K562 (cell line): ENCODE data around the gene TMEM181. TPM values are rescaled to one million over a fixed set of nuclear protein-coding genes. Genes with fewer than 3 reads are reported as not detected.
A peak's percentile ranks its signal among the peaks of the same experiment; 100 is the strongest.

Experiments used
- CBX8 ChIP-seq: fragments of 200-600 bp; sonication (generic); IDR thresholded peaks from 2 replicates; pipeline ENCODE4 v1.6.1; 2012; ENCODE audit warnings: borderline replicate concordance, mixed run types, low read depth, mild to moderate bottlenecking, moderate library complexity, mixed read lengths, low read length, control low read depth, inconsistent platforms; ENCODE audit not compliant: poor library complexity, severe bottlenecking; ENCODE audit errors: extremely low read depth
- COPS2 ChIP-seq: fragments of 450-650 bp; conservative IDR thresholded peaks from 2 replicates; pipeline ENCODE4 v1.6.1; 2016; ENCODE audit warnings: mild to moderate bottlenecking, moderate library complexity
- EGR1 ChIP-seq: fragments of 450-650 bp; conservative IDR thresholded peaks from 2 replicates; pipeline ENCODE4 v1.6.1; 2017; ENCODE audit warnings: mild to moderate bottlenecking
- HDAC6 ChIP-seq: IDR thresholded peaks from 2 replicates; pipeline ENCODE4 v1.6.1; 2012; ENCODE audit warnings: low read depth, mild to moderate bottlenecking, control low read depth, inconsistent platforms, low read length, moderate library complexity
- HLTF ChIP-seq: fragments of 450-650 bp; IDR thresholded peaks from 2 replicates; pipeline ENCODE4 v1.6.1; 2016
- JUN ChIP-seq, 2 experiments: sonication (generic) in 1 of 2; formaldehyde crosslinking in 1 of 2; IDR thresholded peaks; 2 replicates each; pipeline versions ENCODE4 v1.6.1 to v1.8.0; 2012 to 2022; ENCODE audit warnings: borderline replicate concordance in 2 of 2, mild to moderate bottlenecking in 2 of 2, improper control_type of control experiment in 1 of 2, low read depth in 1 of 2, low read length in 1 of 2, missing genetic modification reagents in 1 of 2
- PML ChIP-seq: IDR thresholded peaks from 2 replicates; pipeline ENCODE4 v1.6.1; 2012; ENCODE audit warnings: low read length, inconsistent platforms
- POLR2B ChIP-seq: fragments of 450-650 bp; IDR thresholded peaks from 2 replicates; pipeline ENCODE4 v1.6.1; 2018; ENCODE audit warnings: low read depth; ENCODE audit not compliant: partially characterized antibody
- PYGO2 ChIP-seq: fragments of 450-650 bp; IDR thresholded peaks from 2 replicates; pipeline ENCODE4 v1.6.1; 2016; ENCODE audit warnings: mild to moderate bottlenecking, missing genetic modification characterization, moderate library complexity, missing compliant biosample characterization
- TEAD1 ChIP-seq, 2 experiments: fragments of 450-650 bp in 1 of 2; sonication (generic) in 1 of 2; formaldehyde crosslinking; IDR thresholded peaks; 2 replicates each; pipeline versions ENCODE4 v1.4.0 to v1.8.0; 2020 to 2022; ENCODE audit warnings: mild to moderate bottlenecking in 2 of 2, missing genetic modification reagents in 1 of 2
- polyA plus RNA-seq, 8 experiments: library from polyadenylated mRNA; depleted of rRNA in 4 of 8; stranded (reverse) in 5 of 8; unstranded in 3 of 8; fragments of >200 nt; fragmentation: Nextera tagmentation in 2 of 8; fragmentation: Illumina TruSeq in 1 of 8; extraction: Ambion mirVana in 2 of 8; extraction: Trizol in 1 of 8; gene quantifications; 2 replicates each; pipeline versions ENCODE4 v1.2.1 to v1.2.3, GENCODE V29; 2011 to 2014; ENCODE audit warnings: inconsistent platforms in 1 of 8, missing spikeins in 1 of 8
- total RNA-seq, 7 experiments: library from RNA; depleted of rRNA in 6 of 7; stranded (reverse); fragments of >200 nt in 6 of 7; fragmentation: Illumina TruSeq in 2 of 7; extraction: Trizol in 2 of 7; gene quantifications; 2 replicates each; pipeline versions ENCODE4 v1.2.1 to v1.2.3, GENCODE V29; 2011 to 2021; ENCODE audit warnings: low replicate concordance in 1 of 7
- TF ChIP-seq, protein P1 (sequence below): fragments of 250-450 bp; sonication (Bioruptor Pico); IDR thresholded peaks from 2 replicates; pipeline ENCODE4 v1.4.0; 2020
- TF ChIP-seq, protein P2 (sequence below): sonication (generic); formaldehyde crosslinking; IDR thresholded peaks from 2 replicates; pipeline ENCODE4 v1.8.1; 2022; ENCODE audit warnings: missing genetic modification reagents
- TF ChIP-seq, protein P3 (sequence below): sonication (generic); formaldehyde crosslinking; IDR thresholded peaks from 2 replicates; pipeline ENCODE4 v1.8.0; 2022; ENCODE audit warnings: mild to moderate bottlenecking, missing genetic modification reagents, borderline replicate concordance
- TF ChIP-seq, protein P4 (sequence below): fragments of 450-650 bp; IDR thresholded peaks from 2 replicates; pipeline ENCODE4 v1.7.0; 2016; ENCODE audit warnings: borderline replicate concordance

The TMEM181 gene
- total and polyA plus RNA-seq, 9 of the 15 experiments (the other 6 are each of a cell fraction or from before 2014, with no cell fraction given): 5.6 to 27.2 (median 19.9) TPM

DNA sequence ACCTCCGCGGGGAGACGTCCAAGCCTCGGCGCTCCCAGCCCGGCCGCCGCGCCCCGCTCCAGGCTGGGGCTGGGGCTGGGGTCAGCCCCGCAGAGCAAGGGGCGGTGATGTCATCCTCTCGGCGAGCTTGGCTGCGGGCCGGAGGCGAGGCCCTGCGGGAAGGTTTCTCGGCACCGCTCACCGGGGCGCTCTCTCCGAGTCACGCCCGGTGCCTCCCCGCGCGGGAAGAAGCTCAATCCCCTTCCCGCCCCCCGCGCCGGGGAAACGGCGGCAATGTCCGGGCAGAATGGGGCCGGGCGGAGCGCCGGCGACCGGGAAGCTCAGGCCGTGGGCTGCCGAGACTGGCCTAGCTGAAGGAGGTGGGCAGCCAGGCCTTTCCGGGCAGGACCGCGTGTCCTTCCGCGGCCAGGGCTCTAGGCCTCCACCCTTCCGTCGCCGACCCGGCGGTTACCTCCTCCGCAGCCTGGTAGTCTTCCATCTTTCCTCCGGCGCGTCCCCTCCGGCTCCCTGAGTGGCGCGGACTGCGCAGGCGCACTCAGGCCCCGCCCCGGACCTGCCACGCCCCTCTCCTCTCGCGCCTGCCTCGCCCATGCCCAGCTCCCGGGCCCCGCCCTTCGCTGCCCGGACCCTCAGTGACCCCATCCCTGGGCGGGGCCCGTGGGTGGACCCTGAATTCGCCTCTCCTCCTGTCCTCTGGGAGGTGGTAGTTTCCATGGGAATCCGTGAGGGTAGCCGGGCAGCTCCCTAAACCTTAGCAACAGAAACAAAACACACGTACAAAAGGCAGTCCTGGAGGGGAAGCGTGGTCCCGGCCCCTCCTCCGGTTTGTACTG is 84.6 kb downstream of the TMEM181 start, which contains the start of gene DYNLT1 (continued):
- TF ChIP-seq, protein P1, sequence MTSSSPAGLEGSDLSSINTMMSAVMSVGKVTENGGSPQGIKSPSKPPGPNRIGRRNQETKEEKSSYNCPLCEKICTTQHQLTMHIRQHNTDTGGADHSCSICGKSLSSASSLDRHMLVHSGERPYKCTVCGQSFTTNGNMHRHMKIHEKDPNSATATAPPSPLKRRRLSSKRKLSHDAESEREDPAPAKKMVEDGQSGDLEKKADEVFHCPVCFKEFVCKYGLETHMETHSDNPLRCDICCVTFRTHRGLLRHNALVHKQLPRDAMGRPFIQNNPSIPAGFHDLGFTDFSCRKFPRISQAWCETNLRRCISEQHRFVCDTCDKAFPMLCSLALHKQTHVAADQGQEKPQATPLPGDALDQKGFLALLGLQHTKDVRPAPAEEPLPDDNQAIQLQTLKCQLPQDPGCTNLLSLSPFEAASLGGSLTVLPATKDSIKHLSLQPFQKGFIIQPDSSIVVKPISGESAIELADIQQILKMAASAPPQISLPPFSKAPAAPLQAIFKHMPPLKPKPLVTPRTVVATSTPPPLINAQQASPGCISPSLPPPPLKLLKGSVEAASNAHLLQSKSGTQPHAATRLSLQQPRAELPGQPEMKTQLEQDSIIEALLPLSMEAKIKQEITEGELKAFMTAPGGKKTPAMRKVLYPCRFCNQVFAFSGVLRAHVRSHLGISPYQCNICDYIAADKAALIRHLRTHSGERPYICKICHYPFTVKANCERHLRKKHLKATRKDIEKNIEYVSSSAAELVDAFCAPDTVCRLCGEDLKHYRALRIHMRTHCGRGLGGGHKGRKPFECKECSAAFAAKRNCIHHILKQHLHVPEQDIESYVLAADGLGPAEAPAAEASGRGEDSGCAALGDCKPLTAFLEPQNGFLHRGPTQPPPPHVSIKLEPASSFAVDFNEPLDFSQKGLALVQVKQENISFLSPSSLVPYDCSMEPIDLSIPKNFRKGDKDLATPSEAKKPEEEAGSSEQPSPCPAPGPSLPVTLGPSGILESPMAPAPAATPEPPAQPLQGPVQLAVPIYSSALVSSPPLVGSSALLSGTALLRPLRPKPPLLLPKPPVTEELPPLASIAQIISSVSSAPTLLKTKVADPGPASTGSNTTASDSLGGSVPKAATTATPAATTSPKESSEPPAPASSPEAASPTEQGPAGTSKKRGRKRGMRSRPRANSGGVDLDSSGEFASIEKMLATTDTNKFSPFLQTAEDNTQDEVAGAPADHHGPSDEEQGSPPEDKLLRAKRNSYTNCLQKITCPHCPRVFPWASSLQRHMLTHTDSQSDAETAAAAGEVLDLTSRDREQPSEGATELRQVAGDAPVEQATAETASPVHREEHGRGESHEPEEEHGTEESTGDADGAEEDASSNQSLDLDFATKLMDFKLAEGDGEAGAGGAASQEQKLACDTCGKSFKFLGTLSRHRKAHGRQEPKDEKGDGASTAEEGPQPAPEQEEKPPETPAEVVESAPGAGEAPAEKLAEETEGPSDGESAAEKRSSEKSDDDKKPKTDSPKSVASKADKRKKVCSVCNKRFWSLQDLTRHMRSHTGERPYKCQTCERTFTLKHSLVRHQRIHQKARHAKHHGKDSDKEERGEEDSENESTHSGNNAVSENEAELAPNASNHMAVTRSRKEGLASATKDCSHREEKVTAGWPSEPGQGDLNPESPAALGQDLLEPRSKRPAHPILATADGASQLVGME (CRISPR knock-in tag): peak; percentile 15; the same call in 1 of the 2 replicates
- TF ChIP-seq, protein P2, sequence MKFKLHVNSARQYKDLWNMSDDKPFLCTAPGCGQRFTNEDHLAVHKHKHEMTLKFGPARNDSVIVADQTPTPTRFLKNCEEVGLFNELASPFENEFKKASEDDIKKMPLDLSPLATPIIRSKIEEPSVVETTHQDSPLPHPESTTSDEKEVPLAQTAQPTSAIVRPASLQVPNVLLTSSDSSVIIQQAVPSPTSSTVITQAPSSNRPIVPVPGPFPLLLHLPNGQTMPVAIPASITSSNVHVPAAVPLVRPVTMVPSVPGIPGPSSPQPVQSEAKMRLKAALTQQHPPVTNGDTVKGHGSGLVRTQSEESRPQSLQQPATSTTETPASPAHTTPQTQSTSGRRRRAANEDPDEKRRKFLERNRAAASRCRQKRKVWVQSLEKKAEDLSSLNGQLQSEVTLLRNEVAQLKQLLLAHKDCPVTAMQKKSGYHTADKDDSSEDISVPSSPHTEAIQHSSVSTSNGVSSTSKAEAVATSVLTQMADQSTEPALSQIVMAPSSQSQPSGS (CRISPR knock-in tag): peak; percentile 82; the same call in 1 of the 2 replicates
- TF ChIP-seq, protein P3, sequence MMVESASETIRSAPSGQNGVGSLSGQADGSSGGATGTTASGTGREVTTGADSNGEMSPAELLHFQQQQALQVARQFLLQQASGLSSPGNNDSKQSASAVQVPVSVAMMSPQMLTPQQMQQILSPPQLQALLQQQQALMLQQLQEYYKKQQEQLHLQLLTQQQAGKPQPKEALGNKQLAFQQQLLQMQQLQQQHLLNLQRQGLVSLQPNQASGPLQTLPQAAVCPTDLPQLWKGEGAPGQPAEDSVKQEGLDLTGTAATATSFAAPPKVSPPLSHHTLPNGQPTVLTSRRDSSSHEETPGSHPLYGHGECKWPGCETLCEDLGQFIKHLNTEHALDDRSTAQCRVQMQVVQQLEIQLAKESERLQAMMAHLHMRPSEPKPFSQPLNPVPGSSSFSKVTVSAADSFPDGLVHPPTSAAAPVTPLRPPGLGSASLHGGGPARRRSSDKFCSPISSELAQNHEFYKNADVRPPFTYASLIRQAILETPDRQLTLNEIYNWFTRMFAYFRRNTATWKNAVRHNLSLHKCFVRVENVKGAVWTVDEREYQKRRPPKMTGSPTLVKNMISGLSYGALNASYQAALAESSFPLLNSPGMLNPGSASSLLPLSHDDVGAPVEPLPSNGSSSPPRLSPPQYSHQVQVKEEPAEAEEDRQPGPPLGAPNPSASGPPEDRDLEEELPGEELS (CRISPR knock-in tag): peak; percentile 64; the same call in 1 of the 2 replicates
- TF ChIP-seq PYGO2 (tag): no peak
- peak; percentile 95 for TF ChIP-seq POLR2B
- TF ChIP-seq EGR1: peak; percentile 74
- no peak for TF ChIP-seq HDAC6
- TF ChIP-seq TEAD1 (CRISPR knock-in tag; IDR thresholded peaks at IDR 0.05): peak in 1 of 2 experiments; percentile 79; a peak in 2 of 4 replicates
- TF ChIP-seq JUN (IDR thresholded peaks at IDR 0.05; ENCODE audit: borderline replicate concordance, low read depth, low read length): peak; percentile 19; the same call in 1 of the 2 replicates
- TF ChIP-seq JUN (CRISPR knock-in tag; IDR thresholded peaks at IDR 0.05; ENCODE audit: borderline replicate concordance): peak; percentile 95; the same call in 1 of the 2 replicates
- TF ChIP-seq, protein P4, sequence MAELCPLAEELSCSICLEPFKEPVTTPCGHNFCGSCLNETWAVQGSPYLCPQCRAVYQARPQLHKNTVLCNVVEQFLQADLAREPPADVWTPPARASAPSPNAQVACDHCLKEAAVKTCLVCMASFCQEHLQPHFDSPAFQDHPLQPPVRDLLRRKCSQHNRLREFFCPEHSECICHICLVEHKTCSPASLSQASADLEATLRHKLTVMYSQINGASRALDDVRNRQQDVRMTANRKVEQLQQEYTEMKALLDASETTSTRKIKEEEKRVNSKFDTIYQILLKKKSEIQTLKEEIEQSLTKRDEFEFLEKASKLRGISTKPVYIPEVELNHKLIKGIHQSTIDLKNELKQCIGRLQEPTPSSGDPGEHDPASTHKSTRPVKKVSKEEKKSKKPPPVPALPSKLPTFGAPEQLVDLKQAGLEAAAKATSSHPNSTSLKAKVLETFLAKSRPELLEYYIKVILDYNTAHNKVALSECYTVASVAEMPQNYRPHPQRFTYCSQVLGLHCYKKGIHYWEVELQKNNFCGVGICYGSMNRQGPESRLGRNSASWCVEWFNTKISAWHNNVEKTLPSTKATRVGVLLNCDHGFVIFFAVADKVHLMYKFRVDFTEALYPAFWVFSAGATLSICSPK: no peak
- TF ChIP-seq CBX8: no peak
- TF ChIP-seq PML: peak; percentile 88; the same call in 1 of the 2 replicates
- TF ChIP-seq COPS2: no peak
- peak; percentile 87; the same call in 1 of the 2 replicates for TF ChIP-seq HLTF
